Activated CD8-positive, alpha-beta memory T cell treated with anti-CD3 and anti-CD28 coated beads, Interleukin-2, amount 50 U/mL, for 1 hour (primary cell): Measurements from ENCODE around the gene CEBPZ.
A peak's percentile ranks its signal among the peaks of the same experiment; 100 is the strongest.
"Not testable (repeated sequence)": the region's sequence is repeated elsewhere in the genome, so short reads cannot be mapped to it uniquely, and the experiment has no call there.

Experiments used
- DNase-seq: peaks from one replicate; pipeline ENCODE4 v3.0.0-alpha.2; 2020; ENCODE audit errors: extremely low read depth

CEBPZ gene

DNA sequence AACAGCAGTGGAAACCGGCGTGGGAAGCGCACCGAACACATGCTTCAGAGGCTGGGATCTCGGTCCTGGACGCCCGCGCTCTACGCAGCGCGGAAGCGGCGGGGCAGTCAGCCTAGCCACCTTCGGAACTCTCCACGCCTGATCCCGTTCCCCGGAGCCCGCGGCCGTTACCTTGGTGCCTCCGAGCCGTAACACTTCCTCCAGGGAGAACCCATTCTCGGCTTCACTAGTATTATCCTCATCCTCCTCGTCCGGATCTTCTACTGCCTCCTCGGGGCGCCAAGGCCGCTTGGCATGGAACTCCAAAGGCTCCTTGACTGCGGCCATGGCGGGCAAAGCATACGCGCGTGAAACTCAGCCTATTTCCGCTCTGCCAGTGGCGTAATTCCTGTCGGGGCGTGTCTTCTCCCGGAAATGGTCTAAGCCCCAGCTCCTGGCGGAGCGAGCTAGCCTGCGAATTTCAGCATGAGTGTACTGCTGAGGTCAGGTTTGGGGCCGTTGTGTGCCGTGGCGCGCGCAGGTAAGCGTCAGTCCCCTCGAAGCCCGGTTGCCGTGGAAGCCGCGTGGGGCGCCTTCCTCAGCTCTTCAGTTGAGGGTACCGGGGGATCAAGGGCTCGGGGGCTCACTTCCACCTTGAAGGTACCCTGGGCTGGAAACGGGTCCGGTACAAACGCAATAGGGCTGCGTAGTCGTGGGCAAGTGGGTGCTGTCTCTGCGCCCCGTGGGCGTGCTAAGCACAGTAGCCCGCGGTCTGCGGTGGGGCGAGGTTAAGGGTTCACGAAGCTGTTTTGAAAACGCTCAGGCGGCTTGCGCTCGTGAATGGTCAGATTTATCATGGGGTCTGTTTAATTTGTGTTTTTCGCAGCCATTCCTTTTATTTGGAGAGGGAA lies at the start of gene CEBPZ, which contains the start of gene NDUFAF7:
TSS of gene CEBPZ (minus strand) at position 356 of the 890 bp plus-strand sequence. CDS start at position 327, 29 bp downstream.
TSS of gene NDUFAF7 (plus strand) at position 418 of the 890 bp plus-strand sequence. CDS start at position 466, 48 bp downstream.
- DNase-seq = peak; percentile 74

GRCh38 chr2:37276291-37276690 lies 44.9 kb upstream of the CEBPZ start:
- DNase-seq = no peak

DNA sequence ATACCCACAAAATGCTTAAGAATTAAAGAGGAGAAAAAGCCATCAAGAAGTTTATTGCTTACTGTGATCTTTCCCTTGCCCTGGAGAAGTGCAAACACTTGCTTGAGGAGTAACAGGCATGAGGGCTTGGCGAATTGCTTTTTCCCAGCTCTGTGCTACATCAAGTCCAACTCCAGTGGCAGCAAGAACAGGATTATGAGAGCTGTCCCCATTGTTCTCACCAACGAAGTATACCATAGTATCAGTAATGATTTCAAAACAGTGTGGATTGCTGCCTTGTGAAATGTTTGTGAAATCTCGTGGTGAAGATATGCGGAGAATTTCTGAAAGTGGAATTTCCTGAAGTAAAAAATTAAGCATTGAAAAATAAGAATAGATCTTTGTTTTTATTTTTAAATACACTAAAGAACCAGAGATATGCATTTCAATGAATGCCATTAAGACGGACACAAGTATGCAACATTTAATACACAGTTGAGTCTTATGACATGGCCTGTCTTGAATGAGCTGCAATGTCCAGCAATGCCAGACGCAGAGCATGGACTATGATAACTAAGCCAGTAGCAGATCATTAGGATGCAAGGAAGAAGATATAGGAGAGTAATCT lies 43.1 kb upstream of the CEBPZ start:
- DNase-seq = no peak

- no peak for DNase-seq
Measured at GRCh38 chr2:37271376-37272067, 40.1 kb upstream of the CEBPZ start.

DNA sequence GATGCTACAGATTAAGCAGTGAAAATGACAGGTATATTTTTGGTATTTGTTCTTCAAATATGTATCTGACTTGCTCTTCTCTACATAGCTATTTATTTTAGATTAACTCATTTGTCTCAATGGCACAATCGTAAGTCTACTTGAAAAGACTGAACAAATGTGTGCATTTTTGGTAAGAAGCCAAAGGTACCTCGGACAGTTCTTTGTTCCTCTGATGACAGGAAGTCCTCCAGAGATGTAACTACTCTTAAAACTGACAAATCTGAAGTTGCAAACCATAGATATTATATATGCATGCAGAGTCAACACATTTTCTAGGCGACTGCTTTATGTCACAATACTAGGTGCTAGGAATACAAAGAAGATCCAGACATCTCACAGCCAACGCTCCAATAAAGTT lies 36.7 kb upstream of the CEBPZ start:
- no peak for DNase-seq

- DNase-seq = no peak
Measured at GRCh38 chr2:37267685-37268084, 36.3 kb upstream of the CEBPZ start.

DNA sequence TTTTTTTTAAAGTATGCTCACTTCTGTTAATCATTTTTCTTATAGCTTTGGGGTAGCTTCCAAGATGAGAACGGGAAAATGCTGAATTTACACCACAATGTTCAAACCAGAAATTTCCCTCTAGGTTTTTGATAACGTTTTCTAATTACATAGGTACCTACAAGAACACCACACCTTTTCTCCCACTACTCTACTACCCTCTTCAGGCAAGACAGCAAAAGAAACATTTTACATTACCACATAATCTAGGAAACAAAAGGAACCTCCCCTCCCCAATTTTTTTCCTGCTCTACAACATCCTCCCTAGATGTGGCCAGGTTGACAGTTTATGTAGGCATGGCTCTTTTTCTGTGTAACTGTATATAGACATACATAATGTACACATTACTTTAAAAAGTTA lies 32.4 kb upstream of the CEBPZ start:
- DNase-seq = no peak

DNA sequence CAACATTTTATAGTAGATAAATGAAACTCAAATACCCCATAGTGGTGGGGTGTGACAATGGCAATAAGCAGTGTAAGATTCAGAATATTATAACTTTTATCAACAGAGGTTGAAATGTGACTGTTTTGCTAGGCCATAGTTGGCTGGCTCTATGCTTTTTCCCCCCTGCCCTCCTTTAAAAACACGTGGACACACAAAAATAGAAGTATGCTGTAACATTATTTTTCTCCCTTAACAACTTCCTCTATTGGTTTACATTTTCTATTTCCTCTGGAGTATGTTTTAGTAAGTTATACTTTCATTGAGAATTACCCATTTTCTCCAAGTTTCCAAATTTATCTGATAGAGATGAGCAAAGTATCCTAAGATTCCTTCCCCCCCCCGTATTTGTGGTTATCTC lies 31.1 kb upstream of the CEBPZ start:
- DNase-seq = no peak

- DNase-seq = no peak
Measured at GRCh38 chr2:37250869-37251740, 19.7 kb upstream of the CEBPZ start.

DNA sequence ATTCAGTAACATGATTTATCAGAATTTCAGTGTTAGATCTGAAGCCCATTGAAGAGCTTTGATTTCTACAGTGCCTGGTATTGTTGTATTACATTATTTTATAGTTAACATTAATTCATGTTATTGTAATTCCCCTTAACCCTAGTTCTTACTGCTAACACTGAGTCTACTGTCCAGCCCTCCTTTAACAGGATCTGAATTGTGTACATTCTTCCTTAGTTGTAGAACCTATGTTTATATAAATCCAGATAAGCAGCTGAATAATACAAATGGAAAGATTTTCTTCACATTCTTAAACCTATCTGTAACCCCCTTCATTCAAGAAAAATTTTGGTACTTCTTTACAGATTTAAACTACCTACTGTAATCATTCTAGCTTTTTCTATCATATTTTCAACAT lies 14.8 kb upstream of the CEBPZ start:
- DNase-seq = no peak

GRCh38 chr2:37244755-37245154 lies 13.4 kb upstream of the CEBPZ start:
- DNase-seq = no peak

GRCh38 chr2:37244017-37244416 lies 12.6 kb upstream of the CEBPZ start:
- no peak for DNase-seq

DNA sequence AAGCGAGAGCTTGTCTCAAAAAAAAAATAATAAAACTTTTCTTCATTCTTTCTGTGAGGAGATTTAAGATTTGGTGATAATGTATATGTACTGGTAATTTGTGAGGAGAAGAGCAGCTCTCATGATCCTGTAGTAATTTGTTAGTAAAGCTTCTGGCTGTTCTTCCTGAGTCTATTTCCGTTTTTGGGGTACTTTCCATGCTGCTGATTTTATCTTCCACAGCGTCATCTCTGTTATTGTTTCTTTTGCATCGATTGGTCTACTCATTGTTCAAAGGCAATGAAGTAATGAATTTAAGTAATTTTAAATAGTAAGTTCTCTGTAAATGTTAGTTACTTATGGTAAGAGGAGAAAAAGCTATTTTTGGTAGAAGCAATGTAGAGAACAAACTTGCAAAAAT lies 12.0 kb upstream of the CEBPZ start:
- DNase-seq = no peak

DNA sequence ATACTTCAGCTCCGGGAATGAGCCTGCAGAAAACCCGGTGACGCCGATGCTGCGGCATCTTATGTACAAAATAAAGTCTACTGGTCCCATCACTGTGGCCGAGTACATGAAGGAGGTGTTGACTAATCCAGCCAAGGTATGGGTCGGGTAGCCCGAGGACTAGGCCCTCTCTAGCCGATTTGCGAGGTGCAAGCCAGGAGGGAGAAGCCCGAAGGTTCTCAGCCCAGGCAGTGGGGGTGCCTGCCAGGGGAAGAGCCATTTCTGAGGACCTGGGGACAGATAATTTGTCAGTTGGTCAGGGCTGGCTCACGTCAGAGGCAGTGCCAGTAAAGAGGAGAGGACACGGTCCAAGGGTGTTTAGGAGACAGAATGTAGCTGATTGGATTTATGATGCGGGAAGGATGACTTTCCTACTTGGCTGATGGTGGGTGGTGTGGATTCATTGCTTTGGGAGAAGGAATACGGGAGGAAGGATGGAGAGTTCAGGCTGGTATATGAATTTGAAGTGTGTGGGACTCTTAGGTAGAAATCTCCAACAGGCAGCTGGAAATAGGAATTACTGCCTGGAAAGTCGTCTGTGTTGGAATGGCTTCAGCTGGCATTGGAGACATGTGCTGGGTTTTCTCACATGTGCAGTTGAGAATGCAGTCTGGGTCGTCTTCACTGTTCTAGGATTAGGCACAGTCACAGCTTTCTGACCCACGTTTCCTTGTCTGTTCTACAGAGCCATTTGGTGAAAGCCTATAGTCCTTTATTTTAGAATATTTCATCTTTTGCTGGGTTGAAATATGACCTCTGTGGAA lies 936 bp upstream of the CEBPZ start:
- no peak for DNase-seq

- no peak for DNase-seq
Measured at GRCh38 chr2:37230581-37230980, 815 bp downstream of the CEBPZ start.

GRCh38 chr2:37228788-37229187 lies 2.6 kb downstream of the CEBPZ start:
- no peak for DNase-seq

GRCh38 chr2:37226863-37227262 lies 4.5 kb downstream of the CEBPZ start:
- no peak for DNase-seq

GRCh38 chr2:37225129-37225528 lies 6.3 kb downstream of the CEBPZ start:
- DNase-seq = not testable (repeated sequence)

GRCh38 chr2:37224063-37224462 lies 7.3 kb downstream of the CEBPZ start:
- no peak for DNase-seq

DNA sequence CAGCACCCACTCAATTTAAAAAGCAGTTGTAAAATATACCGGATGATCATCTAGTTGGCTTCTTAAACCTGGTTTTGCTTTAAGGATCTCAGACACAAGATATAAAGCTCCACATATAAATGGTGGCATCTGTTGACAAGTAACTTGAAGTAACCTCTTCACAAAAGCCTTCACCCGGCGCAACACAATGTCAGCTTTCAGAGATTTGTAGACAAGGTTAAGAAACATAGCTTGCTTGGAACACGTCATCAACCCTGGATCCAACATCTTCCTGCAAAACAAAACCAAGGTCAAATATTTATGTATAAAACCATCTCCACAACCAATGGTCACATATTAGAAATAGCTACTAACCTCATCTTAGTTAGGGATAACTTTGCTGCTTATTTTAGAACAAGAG lies 8.3 kb downstream of the CEBPZ start:
- DNase-seq = no peak

DNA sequence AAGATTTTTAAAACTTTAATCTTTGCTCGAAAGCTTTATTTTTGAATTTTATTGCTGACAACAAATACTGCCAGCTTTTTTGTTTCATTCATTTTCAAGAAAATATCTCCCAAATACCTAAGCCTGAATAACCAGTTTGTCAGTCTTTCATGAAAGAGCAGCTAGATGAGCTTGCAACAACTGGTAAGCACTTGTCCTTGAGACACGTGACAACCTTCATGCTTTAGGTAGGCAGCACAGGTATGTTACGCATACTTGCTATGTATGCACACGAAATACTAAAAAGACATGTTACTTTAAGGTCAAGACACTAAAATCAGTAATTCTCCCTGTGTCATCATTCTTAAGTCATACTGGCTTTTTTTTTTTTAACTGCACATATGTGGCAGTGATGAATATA lies 12.3 kb downstream of the CEBPZ start:
- no peak for DNase-seq
